OCI-LY7 (cell line): Measurements from ENCODE around the gene AKAP13. TPM values are rescaled to one million over a fixed set of nuclear protein-coding genes. Genes with fewer than 3 reads are reported as not detected.

Experiments used
- BruUV-seq: library from RNA; stranded (reverse); fragments of 400-500 nt; replicated peaks from 2 replicates; lab custom pipeline; 2021; lab: Mats Ljungman, UMichigan
- CTCF ChIA-PET: fragments of 300-600 bp; sonication (Branson Sonifier 250); formaldehyde crosslinking; loops from one replicate; lab custom pipeline; 2022; ENCODE audit warnings: antibody characterized with exemption; ENCODE audit not compliant: unreplicated experiment; lab: Charles Lee
- POLR2A ChIA-PET: fragments of 300-600 bp; sonication (Branson Sonifier 250); formaldehyde crosslinking; loops from one replicate; lab custom pipeline; 2022; ENCODE audit warnings: antibody characterized with exemption; lab: Charles Lee
- DNase-seq: peaks from one replicate; pipeline ENCODE4 v3.0.0-alpha.2; 2015; ENCODE audit warnings: low spot score
- H2AFZ ChIP-seq: fragments of 200-600 bp; sonication (generic), shearing (Covaris generic); 2 replicates; pipeline ENCODE4 v1.6.1; 2014; ENCODE audit warnings: mild to moderate bottlenecking, antibody characterized with exemption, low read length, moderate library complexity
- H3K27ac ChIP-seq: fragments of 200-600 bp; sonication (generic); 2 replicates; pipeline ENCODE4 v1.5.1; 2014; ENCODE audit warnings: mixed run types, low read depth, mild to moderate bottlenecking, moderate library complexity, low read length, inconsistent platforms; ENCODE audit not compliant: poor library complexity, severe bottlenecking
- H3K36me3 ChIP-seq: fragments of 200-600 bp; sonication (generic); 2 replicates; pipeline ENCODE4 v1.6.1; 2014; ENCODE audit warnings: mild to moderate bottlenecking, antibody characterized with exemption, low read length, moderate library complexity, mixed read lengths; ENCODE audit not compliant: insufficient read depth
- H3K4me1 ChIP-seq: fragments of 200-600 bp; sonication (generic); 2 replicates; pipeline ENCODE4 v1.5.1; 2014; ENCODE audit warnings: mild to moderate bottlenecking, low read length; ENCODE audit not compliant: insufficient read depth, poor library complexity, severe bottlenecking
- H3K4me2 ChIP-seq: fragments of 200-600 bp; sonication (generic); 2 replicates; pipeline ENCODE4 v1.6.1; 2014; ENCODE audit warnings: mild to moderate bottlenecking, low read length
- H3K4me3 ChIP-seq: fragments of 200-600 bp; sonication (generic); 2 replicates; pipeline ENCODE4 v1.5.1; 2014; ENCODE audit warnings: mild to moderate bottlenecking, low read depth, low read length; ENCODE audit not compliant: poor library complexity, severe bottlenecking
- H3K79me2 ChIP-seq: fragments of 200-600 bp; sonication (generic); 2 replicates; pipeline ENCODE4 v1.6.1; 2016; ENCODE audit warnings: low read depth, mild to moderate bottlenecking, low read length, moderate library complexity, mixed read lengths; ENCODE audit not compliant: insufficient read depth
- H3K9me2 ChIP-seq: fragments of 200-600 bp; sonication (generic); 2 replicates; pipeline ENCODE4 v1.6.1; 2016; ENCODE audit warnings: mild to moderate bottlenecking, low read length, mixed read lengths; ENCODE audit not compliant: insufficient read depth
- H3K9me3 ChIP-seq: fragments of 200-600 bp; sonication (generic); 2 replicates; pipeline ENCODE4 v1.6.1; 2014; ENCODE audit warnings: mild to moderate bottlenecking, mixed run types, low read length, mixed read lengths
- H4K20me1 ChIP-seq: fragments of 200-600 bp; sonication (generic); 2 replicates; pipeline ENCODE4 v1.6.1; 2014; ENCODE audit warnings: mild to moderate bottlenecking, antibody characterized with exemption, low read length, moderate library complexity, mixed read lengths; ENCODE audit not compliant: insufficient read depth
- EZH2phosphoT487 ChIP-seq: fragments of 200-600 bp; sonication (generic); IDR thresholded peaks from 2 replicates; pipeline ENCODE4 v1.6.1; 2018; ENCODE audit warnings: low read depth, borderline replicate concordance, mild to moderate bottlenecking, mixed run types, antibody characterized with exemption, low read length, moderate library complexity, mixed read lengths
- intact Hi-C: fragments of 100-400 bp; cut with micrococcal nuclease; formaldehyde crosslinking; loops from one replicate; pipeline ENCODE4 v1.10.0; 2022; ENCODE audit not compliant: unreplicated experiment
- total RNA-seq, 2 experiments: library from RNA; depleted of rRNA in 1 of 2; stranded (reverse); fragments of >200 nt in 1 of 2; shearing (Covaris generic) in 1 of 2; gene quantifications; 2 replicates each; pipeline ENCODE4 v1.2.3, GENCODE V29; 2014 to 2022
- TF ChIP-seq, protein P1 (sequence below): fragments of 200-600 bp; sonication (generic); conservative IDR thresholded peaks from 2 replicates; pipeline ENCODE4 v1.5.1; 2014; ENCODE audit warnings: mild to moderate bottlenecking, antibody characterized with exemption, low read length, moderate library complexity, mixed read lengths

Gene AKAP13
- total RNA-seq, 2 experiments from 2014 or later, result 140 to 250 TPM

DNA sequence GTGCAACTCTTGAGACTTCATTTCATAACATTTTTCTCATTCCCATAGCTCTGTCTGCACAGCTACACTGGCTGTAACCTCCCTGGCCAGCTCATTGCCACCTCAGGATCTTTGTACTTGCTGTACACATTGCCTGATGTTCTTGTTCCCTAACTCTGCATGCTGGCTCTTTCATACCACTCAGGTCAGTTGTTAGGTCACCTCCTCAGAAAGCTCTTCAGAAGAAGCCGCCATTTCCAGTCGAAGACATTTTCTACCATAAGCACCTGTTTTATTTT is 176.2 kb downstream of the AKAP13 start:
- no peak for DNase-seq
- H4K20me1 ChIP-seq, result no peaks in the 10 kb centered on the region
- H3K4me1 ChIP-seq, result peaks cover 24% of the 10 kb centered on the region
- ChIA-PET CTCF (no interaction called here), POLR2A (interaction anchor here (0.6 to 1.8 kb wide), 8 partner anchors 10 to 231 kb away, joined by 3 to 5 read pairs (median 4); no protein-coding TSS in a partner anchor)
- no peaks in the 10 kb centered on the region for H3K9me2 ChIP-seq
- no peak overlapping the region for H3K27ac ChIP-seq
- BruUV-seq, result no TSS peak
- peaks cover 6% of the 10 kb centered on the region; the same call in 1 of the 2 replicates for H3K79me2 ChIP-seq
- intact Hi-C loops, result no loop called here
- H3K36me3 ChIP-seq, result peaks cover 51% of the 10 kb centered on the region
- no peak overlapping the region for H2AFZ ChIP-seq
- H3K4me2 ChIP-seq, result no peak overlapping the region
- no peaks in the 10 kb centered on the region for H3K9me3 ChIP-seq
- no peak overlapping the region for H3K4me3 ChIP-seq
- TF ChIP-seq EZH2phosphoT487, result no peak
- TF ChIP-seq, protein P1, sequence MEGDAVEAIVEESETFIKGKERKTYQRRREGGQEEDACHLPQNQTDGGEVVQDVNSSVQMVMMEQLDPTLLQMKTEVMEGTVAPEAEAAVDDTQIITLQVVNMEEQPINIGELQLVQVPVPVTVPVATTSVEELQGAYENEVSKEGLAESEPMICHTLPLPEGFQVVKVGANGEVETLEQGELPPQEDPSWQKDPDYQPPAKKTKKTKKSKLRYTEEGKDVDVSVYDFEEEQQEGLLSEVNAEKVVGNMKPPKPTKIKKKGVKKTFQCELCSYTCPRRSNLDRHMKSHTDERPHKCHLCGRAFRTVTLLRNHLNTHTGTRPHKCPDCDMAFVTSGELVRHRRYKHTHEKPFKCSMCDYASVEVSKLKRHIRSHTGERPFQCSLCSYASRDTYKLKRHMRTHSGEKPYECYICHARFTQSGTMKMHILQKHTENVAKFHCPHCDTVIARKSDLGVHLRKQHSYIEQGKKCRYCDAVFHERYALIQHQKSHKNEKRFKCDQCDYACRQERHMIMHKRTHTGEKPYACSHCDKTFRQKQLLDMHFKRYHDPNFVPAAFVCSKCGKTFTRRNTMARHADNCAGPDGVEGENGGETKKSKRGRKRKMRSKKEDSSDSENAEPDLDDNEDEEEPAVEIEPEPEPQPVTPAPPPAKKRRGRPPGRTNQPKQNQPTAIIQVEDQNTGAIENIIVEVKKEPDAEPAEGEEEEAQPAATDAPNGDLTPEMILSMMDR, result no peak

DNA sequence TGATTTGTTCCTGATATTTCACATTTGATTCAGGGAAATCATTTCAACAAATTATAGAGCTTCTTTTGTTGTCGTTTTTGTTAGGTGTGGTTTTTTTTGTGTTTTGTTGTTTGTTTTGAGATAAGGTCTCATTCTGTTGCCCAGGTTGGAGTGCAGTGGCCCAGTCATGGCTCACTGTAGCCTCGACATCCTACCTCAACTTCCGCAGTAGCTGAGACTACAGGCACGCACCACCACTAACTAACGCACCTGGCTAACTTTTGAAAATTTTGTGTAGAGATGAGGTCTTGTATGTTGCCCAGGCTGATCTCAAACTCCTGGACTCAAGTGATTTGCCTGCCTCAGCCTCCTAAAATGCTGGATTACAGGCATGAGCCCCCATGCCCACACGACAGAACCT is 177.0 kb downstream of the AKAP13 start:
- peaks cover 6% of the 10 kb centered on the region; the same call in 1 of the 2 replicates for H3K79me2 ChIP-seq
- peaks cover 48% of the 10 kb centered on the region for H3K36me3 ChIP-seq
- TF ChIP-seq, protein P1, result no peak
- TF ChIP-seq EZH2phosphoT487, result no peak
- intact Hi-C loops, result no loop called here
- no peak overlapping the region for H3K27ac ChIP-seq
- DNase-seq, result no peak
- no peak overlapping the region for H3K4me3 ChIP-seq
- no peak overlapping the region for H2AFZ ChIP-seq
- no TSS peak for BruUV-seq
- peaks cover 24% of the 10 kb centered on the region for H3K4me1 ChIP-seq
- POLR2A ChIA-PET, result interaction anchor here (0.6 to 1.1 kb wide), 4 partner anchors 16 to 1338 kb away, joined by 3 to 4 read pairs (median 4); no protein-coding TSS in a partner anchor
- CTCF ChIA-PET, result no interaction called here
- H4K20me1 ChIP-seq, result no peaks in the 10 kb centered on the region
- no peaks in the 10 kb centered on the region for H3K9me2 ChIP-seq
- no peak overlapping the region for H3K4me2 ChIP-seq
- no peaks in the 10 kb centered on the region for H3K9me3 ChIP-seq

DNA sequence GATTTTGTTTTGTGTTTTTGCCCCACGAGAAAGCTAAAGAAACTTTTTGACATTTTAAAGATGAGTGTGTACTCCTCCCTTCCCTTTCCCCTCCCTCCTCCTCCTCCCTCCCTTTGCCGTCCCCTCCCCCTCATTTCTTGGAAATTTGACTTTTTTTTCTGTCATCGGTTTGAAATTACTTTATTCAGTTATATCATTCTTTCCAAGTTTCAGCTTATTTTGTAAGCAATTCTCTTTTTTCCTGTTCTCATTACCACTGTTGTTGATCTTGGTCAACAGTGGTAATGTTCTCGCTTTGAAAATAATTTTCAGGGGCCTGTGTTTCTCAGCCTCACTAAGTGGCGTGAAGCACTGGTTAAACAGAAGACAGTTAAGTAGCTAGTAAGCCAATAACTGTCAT is 178.4 kb downstream of the AKAP13 start:
- no peak for DNase-seq
- H3K36me3 ChIP-seq, result peaks cover 42% of the 10 kb centered on the region
- no peak overlapping the region for H3K4me3 ChIP-seq
- H3K4me1 ChIP-seq, result peaks cover 24% of the 10 kb centered on the region
- no peaks in the 10 kb centered on the region for H3K9me3 ChIP-seq
- POLR2A ChIA-PET, result interaction anchor here (0.7 to 1.1 kb wide), 5 partner anchors 33 to 286 kb away, joined by 3 to 7 read pairs (median 4); no protein-coding TSS in a partner anchor
- CTCF ChIA-PET, result no interaction called here
- no TSS peak for BruUV-seq
- TF ChIP-seq EZH2phosphoT487, result no peak
- TF ChIP-seq, protein P1, result no peak
- H4K20me1 ChIP-seq, result no peaks in the 10 kb centered on the region
- no peak overlapping the region for H3K27ac ChIP-seq
- H3K79me2 ChIP-seq, result peaks cover 6% of the 10 kb centered on the region; the same call in 1 of the 2 replicates
- H3K4me2 ChIP-seq, result no peak overlapping the region
- H3K9me2 ChIP-seq, result no peaks in the 10 kb centered on the region
- intact Hi-C loops, result no loop called here
- H2AFZ ChIP-seq, result no peak overlapping the region
